Stimulated activated CD4-positive, alpha-beta T cell treated with anti-CD3 and anti-CD28 coated beads, Interleukin-1b, Interleukin-23, amount 100 ng/mL, for 48 hours (primary cell): Measurements from ENCODE around the gene MCTP2.
A peak's percentile ranks its signal among the peaks of the same experiment; 100 is the strongest.

Experiments
- DNase-seq: peaks from one replicate; pipeline ENCODE4 v3.0.0-alpha.2; 2020

The MCTP2 gene

GRCh38 chr15:94306700-94307650 lies 75.6 kb downstream of the MCTP2 start:
- peak; percentile 26 for DNase-seq

GRCh38 chr15:94312946-94313345 lies 81.6 kb downstream of the MCTP2 start:
- DNase-seq = no peak

GRCh38 chr15:94314639-94315038 lies 83.3 kb downstream of the MCTP2 start:
- DNase-seq = no peak

- DNase-seq = no peak
Observed at GRCh38 chr15:94317211-94317610, 85.8 kb downstream of the MCTP2 start.

GRCh38 chr15:94322141-94322540 lies 90.8 kb downstream of the MCTP2 start:
- no peak for DNase-seq

- DNase-seq = no peak
Observed at GRCh38 chr15:94323076-94323475, 91.7 kb downstream of the MCTP2 start.

- DNase-seq = peak; percentile 52
Observed at GRCh38 chr15:94324117-94324826, 92.9 kb downstream of the MCTP2 start.

- DNase-seq = no peak
Observed at GRCh38 chr15:94324835-94325767, 93.7 kb downstream of the MCTP2 start.

- no peak for DNase-seq
Observed at GRCh38 chr15:94327356-94327936, 96.1 kb downstream of the MCTP2 start.

GRCh38 chr15:94331731-94332130 lies 100.4 kb downstream of the MCTP2 start:
- no peak for DNase-seq

- no peak for DNase-seq
Observed at GRCh38 chr15:94335616-94336015, 104.3 kb downstream of the MCTP2 start.

GRCh38 chr15:94336817-94337467 lies 105.6 kb downstream of the MCTP2 start:
- DNase-seq = no peak

GRCh38 chr15:94338243-94338846 lies 107.0 kb downstream of the MCTP2 start:
- no peak for DNase-seq

GRCh38 chr15:94346282-94346681 lies 114.9 kb downstream of the MCTP2 start:
- no peak for DNase-seq

GRCh38 chr15:94348084-94348483 lies 116.7 kb downstream of the MCTP2 start:
- DNase-seq = no peak

GRCh38 chr15:94351031-94351535 lies 119.7 kb downstream of the MCTP2 start:
- DNase-seq = no peak

- DNase-seq = no peak
Observed at GRCh38 chr15:94352636-94353487, 121.5 kb downstream of the MCTP2 start.

- no peak for DNase-seq
Observed at GRCh38 chr15:94353488-94353820, 122.1 kb downstream of the MCTP2 start.

- no peak for DNase-seq
Observed at GRCh38 chr15:94354655-94355054, 123.3 kb downstream of the MCTP2 start.

GRCh38 chr15:94359716-94360115 lies 128.4 kb downstream of the MCTP2 start:
- DNase-seq = no peak
